Measurements from ENCODE around the gene OIT3.

The OIT3 gene

DNA sequence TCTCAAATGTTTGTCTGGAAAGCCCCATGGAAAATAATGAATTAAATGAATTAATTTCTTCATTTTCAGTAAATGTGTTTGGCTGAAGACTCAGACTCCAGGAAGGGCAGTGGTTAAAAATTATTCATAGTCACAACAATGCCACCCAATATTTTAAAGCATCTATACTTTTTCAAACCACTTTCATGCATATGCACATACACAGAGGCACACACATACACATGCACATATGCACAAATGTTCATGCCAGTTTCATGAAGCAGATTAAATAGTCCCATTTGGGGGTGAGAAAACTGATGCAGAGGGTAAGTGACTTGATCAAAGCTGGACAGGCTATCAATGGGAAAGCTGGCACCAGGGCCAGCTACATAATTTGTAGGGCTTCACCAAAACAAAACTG lies 62.5 kb downstream of the OIT3 start:
- Histone ChIP-seq H3K9me3 (no peaks in the 10 kb centered on the region), H3K4me3 (ENCODE audit: low read depth, low read length) (no peak overlapping the region), H3K36me3 (no peaks in the 10 kb centered on the region), H3K4me1 (peaks cover 8% of the 10 kb centered on the region), H3K27me3 (no peaks in the 10 kb centered on the region)
- TF ChIP-seq, protein P1, sequence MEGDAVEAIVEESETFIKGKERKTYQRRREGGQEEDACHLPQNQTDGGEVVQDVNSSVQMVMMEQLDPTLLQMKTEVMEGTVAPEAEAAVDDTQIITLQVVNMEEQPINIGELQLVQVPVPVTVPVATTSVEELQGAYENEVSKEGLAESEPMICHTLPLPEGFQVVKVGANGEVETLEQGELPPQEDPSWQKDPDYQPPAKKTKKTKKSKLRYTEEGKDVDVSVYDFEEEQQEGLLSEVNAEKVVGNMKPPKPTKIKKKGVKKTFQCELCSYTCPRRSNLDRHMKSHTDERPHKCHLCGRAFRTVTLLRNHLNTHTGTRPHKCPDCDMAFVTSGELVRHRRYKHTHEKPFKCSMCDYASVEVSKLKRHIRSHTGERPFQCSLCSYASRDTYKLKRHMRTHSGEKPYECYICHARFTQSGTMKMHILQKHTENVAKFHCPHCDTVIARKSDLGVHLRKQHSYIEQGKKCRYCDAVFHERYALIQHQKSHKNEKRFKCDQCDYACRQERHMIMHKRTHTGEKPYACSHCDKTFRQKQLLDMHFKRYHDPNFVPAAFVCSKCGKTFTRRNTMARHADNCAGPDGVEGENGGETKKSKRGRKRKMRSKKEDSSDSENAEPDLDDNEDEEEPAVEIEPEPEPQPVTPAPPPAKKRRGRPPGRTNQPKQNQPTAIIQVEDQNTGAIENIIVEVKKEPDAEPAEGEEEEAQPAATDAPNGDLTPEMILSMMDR (IDR thresholded peaks at IDR 0.05; ENCODE audit: low read depth, low read length): no peak
- DNase-seq: no peak

DNA sequence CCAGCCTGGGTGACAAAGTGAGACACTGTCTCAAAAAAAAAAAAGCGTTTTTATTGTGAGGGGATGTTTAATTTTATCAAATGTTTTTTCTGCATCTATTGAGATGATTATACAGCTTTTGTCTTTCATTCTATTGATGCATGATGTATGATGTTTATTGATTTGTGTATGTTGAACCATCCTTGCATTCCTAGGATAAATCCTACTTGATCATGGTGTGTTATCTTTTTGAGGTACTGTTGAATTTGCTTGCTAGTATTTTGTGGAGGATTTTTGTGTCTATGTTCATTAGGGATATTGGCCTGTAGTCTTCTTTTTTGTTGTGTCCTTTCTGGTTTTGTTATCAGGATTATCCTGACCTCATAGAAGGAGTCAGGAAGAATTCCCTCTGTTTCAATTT lies 83.3 kb downstream of the OIT3 start:
- no peak overlapping the region for H3K4me3 ChIP-seq (ENCODE audit: low read depth, low read length)

DNA sequence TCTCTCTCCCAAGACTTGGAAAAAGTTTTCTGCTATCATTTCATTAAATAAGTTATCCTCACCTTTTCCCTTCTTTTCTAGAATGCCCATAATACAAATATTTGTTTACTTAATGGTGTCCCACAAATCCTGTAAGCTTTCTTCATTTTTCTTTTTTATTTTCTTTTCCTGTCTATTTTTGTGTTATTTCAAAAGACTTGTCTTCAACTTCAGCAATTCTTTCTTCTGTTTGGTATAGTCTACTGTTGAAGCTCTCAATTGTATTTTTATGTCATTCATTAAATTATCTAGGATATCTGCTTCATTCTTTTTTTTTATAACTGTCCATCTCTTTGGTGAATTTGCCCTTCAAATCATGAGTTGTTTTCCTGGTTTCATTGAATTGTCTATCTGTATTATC lies 86.2 kb downstream of the OIT3 start:
- Histone ChIP-seq H3K27me3 (no peaks in the 10 kb centered on the region; the same call in 1 of the 2 replicates), H3K9me3 (peaks cover 3% of the 10 kb centered on the region; the same call in 1 of the 2 replicates), H3K4me3 (ENCODE audit: low read depth, low read length) (no peak overlapping the region), H3K4me1 (no peaks in the 10 kb centered on the region), H3K36me3 (no peaks in the 10 kb centered on the region)
- TF ChIP-seq, protein P1 (IDR thresholded peaks at IDR 0.05; ENCODE audit: low read depth, low read length): no peak
- DNase-seq: no peak

More for the DNA sequence above, 83.3 kb downstream of the OIT3 start:
- no peak for DNase-seq
- TF ChIP-seq, protein P1 (IDR thresholded peaks at IDR 0.05; ENCODE audit: low read depth, low read length): no peak
- Histone ChIP-seq H3K9me3 (peaks cover 3% of the 10 kb centered on the region; the same call in 1 of the 2 replicates), H3K27me3 (no peaks in the 10 kb centered on the region), H3K36me3 (no peaks in the 10 kb centered on the region), H3K4me1 (no peaks in the 10 kb centered on the region)

DNA sequence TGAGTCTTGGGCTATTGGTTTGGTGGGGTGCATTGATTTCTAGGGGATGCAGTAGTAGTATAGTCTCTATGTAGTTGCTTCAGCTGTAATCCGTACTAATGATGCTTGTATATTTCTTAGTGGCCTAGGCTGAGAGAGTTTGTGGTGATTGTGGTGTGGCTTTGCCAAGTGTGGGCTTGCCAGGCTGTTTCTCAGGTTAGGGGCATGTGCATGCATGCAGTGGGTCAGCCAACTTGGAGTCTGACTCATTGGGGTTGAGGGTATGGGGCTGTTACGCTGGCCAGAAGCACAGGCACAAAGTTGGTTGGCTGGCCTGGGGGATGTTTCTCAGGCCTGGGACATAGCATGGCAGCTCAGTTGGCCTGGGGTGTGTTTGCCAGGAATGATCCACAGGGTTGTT lies 86.8 kb downstream of the OIT3 start:
- Histone ChIP-seq H3K36me3 (no peaks in the 10 kb centered on the region), H3K27me3 (no peaks in the 10 kb centered on the region; the same call in 1 of the 2 replicates), H3K9me3 (peaks cover 3% of the 10 kb centered on the region; the same call in 1 of the 2 replicates), H3K4me1 (no peaks in the 10 kb centered on the region), H3K4me3 (ENCODE audit: low read depth, low read length) (no peak overlapping the region)
- TF ChIP-seq, protein P1 (IDR thresholded peaks at IDR 0.05; ENCODE audit: low read depth, low read length): no peak
- DNase-seq: no peak

DNA sequence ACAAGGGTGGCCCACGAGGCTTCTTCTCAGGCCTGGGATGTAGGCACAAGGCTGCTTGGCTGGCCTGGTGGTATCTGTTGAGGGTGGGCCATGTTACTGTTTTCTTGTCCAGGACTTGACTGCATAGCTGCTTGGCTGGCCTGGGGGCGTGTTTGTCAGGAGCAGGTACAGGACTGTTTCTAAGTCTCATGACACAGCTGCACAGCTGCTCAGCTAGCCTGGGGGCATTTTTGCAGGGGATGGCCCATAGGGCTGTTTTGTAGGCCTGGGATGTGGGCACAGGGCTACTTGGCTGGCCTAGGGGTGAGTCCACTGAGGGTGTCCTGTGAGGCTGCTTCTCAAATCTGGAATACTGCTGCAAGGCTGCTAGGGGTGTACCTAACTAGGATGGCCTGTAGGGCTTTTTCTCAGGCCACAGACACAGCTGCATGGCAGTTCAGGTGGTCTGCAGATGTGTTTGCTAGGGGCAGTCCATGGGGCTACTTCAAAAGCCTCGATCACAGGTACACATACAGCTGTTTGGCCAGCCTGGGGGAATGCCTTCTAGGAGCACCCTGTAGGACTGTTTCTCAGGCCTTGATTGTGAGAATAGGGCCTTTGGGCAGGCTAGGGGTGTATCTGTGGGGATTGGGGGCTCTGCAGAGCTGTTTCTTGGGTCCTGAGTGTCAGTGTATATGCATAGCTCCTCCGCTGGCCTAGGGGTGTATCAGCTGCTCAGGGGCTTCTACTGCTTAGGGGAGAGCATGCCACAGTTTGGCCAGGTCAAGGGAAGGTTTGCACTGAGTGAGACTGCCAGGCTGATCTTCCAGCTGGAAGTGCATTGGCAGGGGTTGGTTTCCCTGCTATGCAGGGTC lies 87.7 kb downstream of the OIT3 start:
- H3K4me1 ChIP-seq: no peaks in the 10 kb centered on the region
- TF ChIP-seq, protein P1 (IDR thresholded peaks at IDR 0.05; ENCODE audit: low read depth, low read length): no peak
- DNase-seq: peak; percentile 20
- peaks cover 3% of the 10 kb centered on the region; the same call in 1 of the 2 replicates for H3K9me3 ChIP-seq
- H3K27me3 ChIP-seq: no peaks in the 10 kb centered on the region; the same call in 1 of the 2 replicates
- no peaks in the 10 kb centered on the region for H3K36me3 ChIP-seq
- no peak overlapping the region for H3K4me3 ChIP-seq (ENCODE audit: low read depth, low read length)
